ENCODE measurements around the gene TMPRSS7.

TMPRSS7 gene

GRCh38 chr3:112004669-112005068, 29.9 kb upstream of the TMPRSS7 start:
- no peak for FAIRE-seq
- DNase-seq (ENCODE audit: insufficient read length, low spot score), result no peak
- no peak for TF ChIP-seq CTCF (IDR thresholded peaks at IDR 0.05; ENCODE audit: insufficient read depth, missing control alignments)

- no peak for DNase-seq (ENCODE audit: insufficient read length, low spot score)
- TF ChIP-seq CTCF (IDR thresholded peaks at IDR 0.05; ENCODE audit: insufficient read depth, missing control alignments), result no peak
- FAIRE-seq, result no peak
These were observed 29.4 kb upstream of the TMPRSS7 start for GRCh38 chr3:112005091-112005672.

GRCh38 chr3:112007633-112008032, 26.9 kb upstream of the TMPRSS7 start:
- DNase-seq (ENCODE audit: insufficient read length, low spot score) (no peak), FAIRE-seq (no peak)
- TF ChIP-seq CTCF (IDR thresholded peaks at IDR 0.05; ENCODE audit: insufficient read depth, missing control alignments), result no peak

GRCh38 chr3:112009670-112010069, 24.9 kb upstream of the TMPRSS7 start:
- no peak for FAIRE-seq
- DNase-seq (ENCODE audit: insufficient read length, low spot score), result no peak
- TF ChIP-seq CTCF (IDR thresholded peaks at IDR 0.05; ENCODE audit: insufficient read depth, missing control alignments), result no peak

GRCh38 chr3:112010636-112011035, 23.9 kb upstream of the TMPRSS7 start:
- no peak for TF ChIP-seq CTCF (IDR thresholded peaks at IDR 0.05; ENCODE audit: insufficient read depth, missing control alignments)
- FAIRE-seq (no peak), DNase-seq (ENCODE audit: insufficient read length, low spot score) (no peak)

GRCh38 chr3:112011376-112011940, 23.1 kb upstream of the TMPRSS7 start:
- no peak for DNase-seq (ENCODE audit: insufficient read length, low spot score)
- FAIRE-seq, result no peak
- TF ChIP-seq CTCF (IDR thresholded peaks at IDR 0.05; ENCODE audit: insufficient read depth, missing control alignments), result no peak

- no peak for TF ChIP-seq CTCF (IDR thresholded peaks at IDR 0.05; ENCODE audit: insufficient read depth, missing control alignments)
- FAIRE-seq (no peak), DNase-seq (ENCODE audit: insufficient read length, low spot score) (no peak)
These were observed 22.1 kb upstream of the TMPRSS7 start for GRCh38 chr3:112012205-112012992.
